NCI-H1048 (cell line): ENCODE results near the gene ZNF81.
"Not testable (repeated sequence)": the region's sequence is repeated elsewhere in the genome, so short reads cannot be mapped to it uniquely, and the experiment has no call there.

Experiments
- DNase-seq: peaks from one replicate; lab custom pipeline; 2025; lab: John Stamatoyannopoulos, UW

Gene ZNF81

GRCh38 chrX:47936224-47936939, 99.7 kb downstream of the ZNF81 start:
- DNase-seq: no peak

GRCh38 chrX:47936940-47937317, 100.2 kb downstream of the ZNF81 start:
- DNase-seq: no peak

- no peak for DNase-seq
Measured at GRCh38 chrX:47940448-47940847, 103.7 kb downstream of the ZNF81 start.

- no peak for DNase-seq
Measured at GRCh38 chrX:47941423-47941822, 104.7 kb downstream of the ZNF81 start.

- not testable (repeated sequence) for DNase-seq
Measured at GRCh38 chrX:47955295-47955694, 118.6 kb downstream of the ZNF81 start.

GRCh38 chrX:47956016-47956415, 119.3 kb downstream of the ZNF81 start:
- no peak for DNase-seq

- DNase-seq: not testable (repeated sequence)
Measured at GRCh38 chrX:47958206-47958605, 121.5 kb downstream of the ZNF81 start.

GRCh38 chrX:47958761-47959342, 122.2 kb downstream of the ZNF81 start:
- DNase-seq: no peak

GRCh38 chrX:47960406-47960805, 123.7 kb downstream of the ZNF81 start:
- DNase-seq: no peak

- DNase-seq: not testable (repeated sequence)
Measured at GRCh38 chrX:47961830-47962229, 125.1 kb downstream of the ZNF81 start.

- DNase-seq: not testable (repeated sequence)
Measured at GRCh38 chrX:47965526-47965925, 128.8 kb downstream of the ZNF81 start.
